ENCODE results near the gene TJP1. TPM values are rescaled to one million over a fixed set of nuclear protein-coding genes. Genes with fewer than 3 reads are reported as not detected.

Gene TJP1
- total RNA-seq, 1 experiment from 2014 or later = 159 TPM

DNA sequence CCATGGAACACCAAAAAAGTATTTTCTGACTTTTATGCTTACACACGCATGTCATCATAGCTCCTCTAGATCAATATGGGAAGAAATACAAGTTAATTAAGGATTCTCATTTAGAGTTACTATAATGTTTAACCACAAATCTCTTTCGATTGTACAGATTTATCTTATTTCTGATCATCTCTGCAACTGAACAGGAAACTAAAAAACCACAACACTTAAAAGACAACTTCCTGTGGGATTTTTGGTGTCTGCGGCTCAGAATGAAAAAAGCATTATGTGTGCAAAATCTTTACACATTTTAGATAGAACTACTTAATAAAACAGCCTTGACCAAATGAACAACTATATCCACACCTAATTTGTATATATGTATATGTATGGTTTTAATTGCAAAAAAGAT lies 3.0 kb upstream of the TJP1 start:
- H3K4me2 ChIP-seq = no peak overlapping the region
- no peaks in the 10 kb centered on the region for H3K27me3 ChIP-seq (ENCODE audit: insufficient read depth, low read depth)
- no peak overlapping the region for H3K4me3 ChIP-seq
- no peak overlapping the region for H2AFZ ChIP-seq
- peaks cover 4% of the 10 kb centered on the region for H4K20me1 ChIP-seq (ENCODE audit: insufficient read depth)
- no peaks in the 10 kb centered on the region for H3K9me2 ChIP-seq (ENCODE audit: insufficient read depth)
- intact Hi-C loops (cut with micrococcal nuclease; ENCODE audit: unreplicated experiment) = no loop called here
- ChIA-PET POLR2A (ENCODE audit: unreplicated experiment) (no interaction called here), CTCF (no interaction called here)
- H3K27ac ChIP-seq = no peak overlapping the region
- peaks cover 11% of the 10 kb centered on the region for H3K79me2 ChIP-seq (ENCODE audit: low read depth)
- H3K36me3 ChIP-seq (ENCODE audit: low read depth) = peaks cover 3% of the 10 kb centered on the region; the same call in 1 of the 2 replicates
- H3F3A ChIP-seq (ENCODE audit: insufficient read depth, low read depth) = peaks cover 11% of the 10 kb centered on the region
- H3K4me1 ChIP-seq (replicated peaks; ENCODE audit: insufficient read depth) = peaks cover 9% of the 10 kb centered on the region
- H3K9me3 ChIP-seq (ENCODE audit: insufficient read depth, low read depth) = no peaks in the 10 kb centered on the region
- BruUV-seq (replicated peaks) = no TSS peak
- no peak for DNase-seq
- TF ChIP-seq EZH2 (IDR thresholded peaks at IDR 0.05; ENCODE audit: low read depth) = no peak
- TF ChIP-seq, protein P1, sequence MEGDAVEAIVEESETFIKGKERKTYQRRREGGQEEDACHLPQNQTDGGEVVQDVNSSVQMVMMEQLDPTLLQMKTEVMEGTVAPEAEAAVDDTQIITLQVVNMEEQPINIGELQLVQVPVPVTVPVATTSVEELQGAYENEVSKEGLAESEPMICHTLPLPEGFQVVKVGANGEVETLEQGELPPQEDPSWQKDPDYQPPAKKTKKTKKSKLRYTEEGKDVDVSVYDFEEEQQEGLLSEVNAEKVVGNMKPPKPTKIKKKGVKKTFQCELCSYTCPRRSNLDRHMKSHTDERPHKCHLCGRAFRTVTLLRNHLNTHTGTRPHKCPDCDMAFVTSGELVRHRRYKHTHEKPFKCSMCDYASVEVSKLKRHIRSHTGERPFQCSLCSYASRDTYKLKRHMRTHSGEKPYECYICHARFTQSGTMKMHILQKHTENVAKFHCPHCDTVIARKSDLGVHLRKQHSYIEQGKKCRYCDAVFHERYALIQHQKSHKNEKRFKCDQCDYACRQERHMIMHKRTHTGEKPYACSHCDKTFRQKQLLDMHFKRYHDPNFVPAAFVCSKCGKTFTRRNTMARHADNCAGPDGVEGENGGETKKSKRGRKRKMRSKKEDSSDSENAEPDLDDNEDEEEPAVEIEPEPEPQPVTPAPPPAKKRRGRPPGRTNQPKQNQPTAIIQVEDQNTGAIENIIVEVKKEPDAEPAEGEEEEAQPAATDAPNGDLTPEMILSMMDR (conservative IDR thresholded peaks at IDR 0.05) = no peak

DNA sequence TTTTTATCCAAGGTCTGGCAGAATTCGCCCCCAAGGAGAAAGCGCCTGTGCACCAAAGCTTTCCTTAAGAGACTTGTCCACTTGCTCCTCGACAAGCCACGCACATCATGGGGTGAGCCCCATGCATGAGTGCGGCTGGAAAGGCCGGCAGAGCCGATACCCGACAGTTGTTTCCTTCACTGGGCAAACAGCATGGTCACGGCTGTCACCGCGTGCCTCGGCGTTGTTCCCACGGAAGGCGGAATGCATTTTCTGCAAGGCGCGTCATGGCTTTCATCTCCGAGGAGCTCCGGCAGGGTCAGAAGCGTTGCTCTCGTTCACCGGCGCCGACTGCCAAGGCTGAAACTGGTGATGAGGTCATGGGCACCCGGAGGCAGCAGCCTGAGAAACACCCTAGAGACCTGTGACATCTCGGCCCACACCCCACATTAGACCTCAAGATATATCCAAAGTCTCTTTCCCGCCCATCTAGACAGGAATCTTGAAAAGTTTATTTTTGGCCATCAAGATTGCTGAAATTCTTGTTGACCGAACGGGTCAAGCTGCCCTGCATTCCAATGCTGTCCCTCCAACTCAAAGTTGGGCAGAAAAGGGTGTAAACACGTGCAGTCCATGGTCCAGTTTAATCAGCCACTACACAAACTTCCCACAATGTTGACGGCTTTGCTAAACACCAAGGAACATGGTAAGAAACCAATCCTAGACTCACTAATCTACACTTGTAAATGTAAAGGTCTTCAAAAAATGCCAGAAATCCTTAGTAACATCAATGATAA lies 604 bp upstream of the TJP1 start:
- Histone ChIP-seq H3K9me2 (ENCODE audit: insufficient read depth) (no peaks in the 10 kb centered on the region), H3K27ac (peak overlapping the region; percentile 95), H3F3A (ENCODE audit: insufficient read depth, low read depth) (peaks cover 11% of the 10 kb centered on the region), H4K20me1 (ENCODE audit: insufficient read depth) (peaks cover 19% of the 10 kb centered on the region), H3K4me2 (peak overlapping the region; percentile 89), H3K27me3 (ENCODE audit: insufficient read depth, low read depth) (no peaks in the 10 kb centered on the region), H3K79me2 (ENCODE audit: low read depth) (peaks cover 35% of the 10 kb centered on the region), H3K36me3 (ENCODE audit: low read depth) (peaks cover 4% of the 10 kb centered on the region; the same call in 1 of the 2 replicates), H2AFZ (peak overlapping the region; percentile 92), H3K4me3 (peak overlapping the region; percentile 94), H3K9me3 (ENCODE audit: insufficient read depth, low read depth) (no peaks in the 10 kb centered on the region), H3K4me1 (replicated peaks; ENCODE audit: insufficient read depth) (peaks cover 25% of the 10 kb centered on the region)
- intact Hi-C loops (cut with micrococcal nuclease; ENCODE audit: unreplicated experiment) = loop anchor here (1.0 to 5.0 kb wide), 3 partner anchors 102 to 156 kb away; no protein-coding TSS in a partner anchor
- ChIA-PET POLR2A (ENCODE audit: unreplicated experiment) (interaction anchor here (0.6 to 1.0 kb wide), 6 partner anchors 93 to 143 kb away, joined by 3 to 13 read pairs (median 6); no protein-coding TSS in a partner anchor), CTCF (no interaction called here)
- DNase-seq = peak; percentile 75 to 78
- TSS peak; percentile 91 for BruUV-seq (replicated peaks)
- TF ChIP-seq EZH2 (IDR thresholded peaks at IDR 0.05; ENCODE audit: low read depth) = no peak
- TF ChIP-seq, protein P1 (conservative IDR thresholded peaks at IDR 0.05) = no peak

DNA sequence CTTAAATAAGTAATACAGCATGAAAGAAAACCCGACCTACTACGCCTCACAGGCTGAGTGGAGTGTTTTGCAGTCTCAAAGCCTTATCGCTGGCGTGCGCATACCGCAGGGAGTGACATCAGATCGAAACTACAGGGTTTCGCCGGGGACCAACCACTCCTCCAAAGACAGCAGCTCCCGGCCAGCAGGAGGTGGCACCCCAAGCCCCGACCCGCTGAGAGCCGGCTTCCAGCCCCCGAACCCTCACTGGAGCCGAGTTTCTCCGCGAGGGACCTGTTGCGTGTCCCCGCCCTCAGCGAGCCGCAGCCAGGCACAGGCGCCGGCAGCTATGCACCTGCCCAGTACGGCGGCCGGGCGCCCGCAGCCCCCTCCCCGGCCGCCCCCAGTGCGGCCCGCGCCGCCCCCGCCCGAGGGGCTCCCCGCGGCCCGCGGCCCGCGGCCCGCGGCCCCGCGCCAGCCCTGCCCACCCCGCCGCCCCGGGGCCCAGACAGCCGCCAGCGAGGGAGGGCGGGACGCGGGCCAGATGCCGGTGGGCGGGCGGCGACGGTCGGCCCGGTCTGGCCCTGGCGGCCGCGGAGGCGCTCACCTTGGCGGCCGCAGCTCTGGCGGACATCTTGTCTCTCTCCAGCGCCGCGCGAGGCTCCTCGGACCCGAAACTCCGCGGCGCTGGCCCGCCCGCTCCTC lies 710 bp downstream of the TJP1 start:
- Histone ChIP-seq H3K9me3 (ENCODE audit: insufficient read depth, low read depth) (no peaks in the 10 kb centered on the region), H3K27ac (peak overlapping the region; percentile 95), H3K27me3 (ENCODE audit: insufficient read depth, low read depth) (no peaks in the 10 kb centered on the region), H3K36me3 (ENCODE audit: low read depth) (peaks cover 4% of the 10 kb centered on the region; the same call in 1 of the 2 replicates), H3K4me3 (peak overlapping the region; percentile 74), H3K4me2 (peak overlapping the region; percentile 97), H3K9me2 (ENCODE audit: insufficient read depth) (no peaks in the 10 kb centered on the region), H2AFZ (no peak overlapping the region), H3F3A (ENCODE audit: insufficient read depth, low read depth) (peaks cover 11% of the 10 kb centered on the region), H3K79me2 (ENCODE audit: low read depth) (peaks cover 48% of the 10 kb centered on the region), H3K4me1 (replicated peaks; ENCODE audit: insufficient read depth) (peaks cover 26% of the 10 kb centered on the region), H4K20me1 (ENCODE audit: insufficient read depth) (peaks cover 31% of the 10 kb centered on the region)
- intact Hi-C loops (cut with micrococcal nuclease; ENCODE audit: unreplicated experiment) = loop anchor here (1.0 to 5.0 kb wide), 4 partner anchors 85 to 154 kb away; no protein-coding TSS in a partner anchor
- ChIA-PET POLR2A (ENCODE audit: unreplicated experiment) (interaction anchor here (0.7 to 1.6 kb wide), 3 partner anchors 9 to 104 kb away, joined by 3 to 8 read pairs (median 5); no protein-coding TSS in a partner anchor), CTCF (interaction anchor here (1.0 to 2.0 kb wide), 2 partner anchors 73 to 104 kb away, joined by 4 to 5 read pairs; no protein-coding TSS in a partner anchor)
- no peak for TF ChIP-seq EZH2 (IDR thresholded peaks at IDR 0.05; ENCODE audit: low read depth)
- TF ChIP-seq, protein P1 (conservative IDR thresholded peaks at IDR 0.05) = 0 out of 2 replicates have a peak, but pooled peaks have one; percentile 11
- no TSS peak for BruUV-seq (replicated peaks)
- DNase-seq = peak; percentile 83 to 85

Measured in PC-9 (cell line).